ENCODE data around the gene EFCAB5.
A peak's percentile ranks its signal among the peaks of the same experiment; 100 is the strongest.

EFCAB5 gene

DNA sequence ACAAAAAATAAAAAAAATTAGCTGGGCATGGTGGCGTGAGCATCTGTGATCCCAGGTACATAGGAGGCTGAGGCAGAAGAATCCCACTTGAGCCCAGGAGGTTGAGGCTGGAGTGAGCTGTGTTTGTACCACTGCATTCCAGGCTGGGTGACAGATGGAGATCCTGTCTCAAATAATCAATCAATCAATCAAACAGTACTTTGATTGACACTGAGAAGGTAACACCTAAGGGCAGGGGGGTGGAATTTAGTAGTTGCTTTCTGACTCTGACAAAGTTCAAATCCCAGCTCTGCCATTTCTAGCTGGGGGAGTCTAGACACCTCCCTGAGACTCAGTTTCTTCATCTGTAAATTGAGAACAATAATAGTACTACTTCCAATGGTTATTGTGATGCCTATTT, 23.4 kb upstream of the EFCAB5 start:
- Histone ChIP-seq H3K4me3 (ENCODE audit: low read depth in 1 of 2, low read length in 2 of 2) (no peak overlapping the region), H3K36me3 (ENCODE audit: control insufficient read depth in 1 of 2, insufficient read depth in 2 of 2, low read length in 2 of 2) (no peaks in the 10 kb centered on the region), H3K4me1 (ENCODE audit: control insufficient read depth in 1 of 2, insufficient read depth in 2 of 2, low read length in 2 of 2) (no peaks in the 10 kb centered on the region), H3K9me3 (ENCODE audit: control insufficient read depth in 1 of 2, low read length in 2 of 2) (no peaks in the 10 kb centered on the region), H3K27ac (ENCODE audit: low read depth, low read length) (no peak overlapping the region), H3K9ac (ENCODE audit: low read depth in 1 of 2, low read length in 2 of 2) (no peak overlapping the region), H3K27me3 (ENCODE audit: control insufficient read depth in 1 of 2, insufficient read depth in 2 of 2, low read length in 2 of 2) (no peaks in the 10 kb centered on the region)

DNA sequence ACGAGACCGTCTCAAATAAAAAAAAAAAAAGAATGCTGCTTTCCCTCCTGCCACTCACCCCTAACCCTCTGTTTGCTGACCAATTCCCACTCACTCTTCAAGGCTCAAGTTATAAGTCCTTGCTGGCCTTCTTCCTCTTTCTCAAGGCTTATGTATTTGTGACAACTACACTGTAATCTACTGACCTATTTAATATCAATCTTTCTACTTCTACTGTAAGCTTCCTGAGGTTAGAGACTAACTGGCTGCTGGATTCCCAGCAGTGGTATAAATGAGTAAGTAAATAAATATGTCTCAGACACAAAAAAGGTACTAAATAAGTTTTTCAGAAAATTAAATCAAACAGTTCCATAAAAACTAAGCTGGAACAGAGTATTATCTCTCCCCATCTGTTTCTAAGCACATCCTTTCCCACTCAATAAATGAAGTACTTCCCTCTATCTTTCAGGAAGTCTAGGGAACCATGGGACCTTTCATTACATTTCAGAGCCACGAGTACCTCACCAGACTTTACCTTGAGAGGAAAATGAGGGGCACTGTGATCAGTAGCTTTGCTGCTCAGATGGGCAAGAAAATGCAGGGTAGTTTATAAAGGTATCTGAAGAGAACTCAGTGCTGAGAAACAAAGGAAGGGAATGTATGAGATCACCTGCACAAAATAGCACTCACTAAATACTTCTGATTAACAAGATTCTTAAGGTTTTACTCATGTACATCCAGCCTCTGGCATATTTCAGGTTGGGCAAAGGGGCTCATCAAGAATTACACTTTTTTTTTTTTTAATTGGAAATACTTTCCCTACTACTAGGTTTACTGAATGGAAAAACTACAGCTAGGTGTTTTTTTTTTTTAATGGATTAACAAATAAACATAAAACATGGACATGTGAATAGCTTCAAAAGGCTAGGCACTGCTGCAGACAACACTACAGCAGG, 22.2 kb upstream of the EFCAB5 start:
- H3K36me3 ChIP-seq (ENCODE audit: control insufficient read depth in 1 of 2, insufficient read depth in 2 of 2, low read length in 2 of 2) = no peaks in the 10 kb centered on the region
- H3K27me3 ChIP-seq (ENCODE audit: control insufficient read depth in 1 of 2, insufficient read depth in 2 of 2, low read length in 2 of 2) = no peaks in the 10 kb centered on the region
- no peaks in the 10 kb centered on the region for H3K9me3 ChIP-seq (ENCODE audit: control insufficient read depth in 1 of 2, low read length in 2 of 2)
- no peak overlapping the region for H3K4me3 ChIP-seq (ENCODE audit: low read depth in 1 of 2, low read length in 2 of 2)
- no peak overlapping the region for H3K9ac ChIP-seq (ENCODE audit: low read depth in 1 of 2, low read length in 2 of 2)
- no peaks in the 10 kb centered on the region for H3K4me1 ChIP-seq (ENCODE audit: control insufficient read depth in 1 of 2, insufficient read depth in 2 of 2, low read length in 2 of 2)
- no peak overlapping the region for H3K27ac ChIP-seq (ENCODE audit: low read depth, low read length)

DNA sequence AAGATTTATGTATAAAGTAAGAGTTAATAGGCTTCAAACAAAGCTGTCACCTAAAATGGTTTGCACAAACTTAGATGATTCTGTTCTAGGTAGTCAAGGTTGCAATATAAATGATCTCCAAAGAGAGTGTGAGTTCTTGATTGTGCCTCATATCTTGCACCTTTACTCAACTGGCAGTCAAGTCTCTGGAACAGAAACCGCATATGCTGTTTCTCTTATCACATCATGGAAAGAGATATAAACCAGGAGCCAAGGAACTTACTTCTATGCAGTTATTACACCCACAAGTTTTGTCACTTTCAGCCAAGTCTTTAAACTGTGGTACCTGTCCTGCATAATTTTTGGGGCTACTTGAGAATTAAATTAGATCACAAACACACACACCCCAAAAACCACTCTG, 16.6 kb upstream of the EFCAB5 start:
- H3K4me3 ChIP-seq (ENCODE audit: low read depth in 1 of 2, low read length in 2 of 2) = no peak overlapping the region

DNA sequence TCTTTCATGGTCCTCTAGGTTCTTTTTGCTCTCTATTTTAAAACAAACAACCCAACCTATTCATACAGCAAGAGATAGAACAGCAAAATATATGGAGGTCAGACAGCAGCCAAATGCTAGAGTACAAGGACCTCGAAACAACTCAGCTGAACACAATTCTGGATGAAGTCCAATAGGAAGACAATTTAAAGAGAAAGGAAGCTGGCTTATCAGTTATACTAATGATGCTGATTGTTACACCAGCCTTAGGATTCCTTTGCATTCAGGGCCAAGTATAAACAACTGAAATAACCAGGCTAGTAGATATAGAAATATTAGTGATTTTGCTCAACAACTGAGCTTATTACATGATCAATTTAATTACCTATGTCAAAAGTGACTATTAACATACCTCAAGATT, 13.9 kb upstream of the EFCAB5 start:
- peaks cover 38 to 41% of the 10 kb centered on the region in 2 donors for H3K4me1 ChIP-seq (ENCODE audit: control insufficient read depth in 1 of 2, insufficient read depth in 2 of 2, low read length in 2 of 2)
- no peak overlapping the region for H3K27ac ChIP-seq (ENCODE audit: low read depth, low read length)
- no peak overlapping the region for H3K4me3 ChIP-seq (ENCODE audit: low read depth in 1 of 2, low read length in 2 of 2)
- H3K9me3 ChIP-seq (ENCODE audit: control insufficient read depth in 1 of 2, low read length in 2 of 2) = no peaks in the 10 kb centered on the region
- no peaks in the 10 kb centered on the region for H3K27me3 ChIP-seq (ENCODE audit: control insufficient read depth in 1 of 2, insufficient read depth in 2 of 2, low read length in 2 of 2)
- no peaks in the 10 kb centered on the region for H3K36me3 ChIP-seq (ENCODE audit: control insufficient read depth in 1 of 2, insufficient read depth in 2 of 2, low read length in 2 of 2)
- no peak overlapping the region for H3K9ac ChIP-seq (ENCODE audit: low read depth in 1 of 2, low read length in 2 of 2)

More for the DNA sequence above, 16.6 kb upstream of the EFCAB5 start:
- no peak overlapping the region for H3K27ac ChIP-seq (ENCODE audit: low read depth, low read length)
- H3K9me3 ChIP-seq (ENCODE audit: control insufficient read depth in 1 of 2, low read length in 2 of 2) = no peaks in the 10 kb centered on the region
- H3K27me3 ChIP-seq (ENCODE audit: control insufficient read depth in 1 of 2, insufficient read depth in 2 of 2, low read length in 2 of 2) = no peaks in the 10 kb centered on the region
- no peaks in the 10 kb centered on the region for H3K36me3 ChIP-seq (ENCODE audit: control insufficient read depth in 1 of 2, insufficient read depth in 2 of 2, low read length in 2 of 2)
- peaks cover 26 to 28% of the 10 kb centered on the region in 2 donors for H3K4me1 ChIP-seq (ENCODE audit: control insufficient read depth in 1 of 2, insufficient read depth in 2 of 2, low read length in 2 of 2)
- no peak overlapping the region for H3K9ac ChIP-seq (ENCODE audit: low read depth in 1 of 2, low read length in 2 of 2)

GRCh38 chr17:29929006-29929532, 12.4 kb upstream of the EFCAB5 start:
- H3K27me3 ChIP-seq (ENCODE audit: control insufficient read depth in 1 of 2, insufficient read depth in 2 of 2, low read length in 2 of 2) = no peaks in the 10 kb centered on the region
- H3K4me1 ChIP-seq (ENCODE audit: control insufficient read depth in 1 of 2, insufficient read depth in 2 of 2, low read length in 2 of 2) = peaks cover 38 to 41% of the 10 kb centered on the region in 2 donors
- H3K27ac ChIP-seq (ENCODE audit: low read depth, low read length) = peak overlapping the region; percentile 67
- H3K9me3 ChIP-seq (ENCODE audit: control insufficient read depth in 1 of 2, low read length in 2 of 2) = no peaks in the 10 kb centered on the region
- H3K9ac ChIP-seq (ENCODE audit: low read depth in 1 of 2, low read length in 2 of 2) = peak overlapping the region; percentile 72 to 96
- no peaks in the 10 kb centered on the region for H3K36me3 ChIP-seq (ENCODE audit: control insufficient read depth in 1 of 2, insufficient read depth in 2 of 2, low read length in 2 of 2)
- peak overlapping the region; percentile 85 to 100 for H3K4me3 ChIP-seq (ENCODE audit: low read depth in 1 of 2, low read length in 2 of 2)

- H3K9ac ChIP-seq (ENCODE audit: low read depth in 1 of 2, low read length in 2 of 2) = peak within 1 kb of the TSS; percentile 72 to 96
- H3K9me3 ChIP-seq (ENCODE audit: control insufficient read depth in 1 of 2, low read length in 2 of 2) = no peaks in the 10 kb centered on the region
- no peaks in the 10 kb centered on the region for H3K36me3 ChIP-seq (ENCODE audit: control insufficient read depth in 1 of 2, insufficient read depth in 2 of 2, low read length in 2 of 2)
- H3K4me1 ChIP-seq (ENCODE audit: control insufficient read depth in 1 of 2, insufficient read depth in 2 of 2, low read length in 2 of 2) = peaks cover 36 to 38% of the 10 kb centered on the region in 2 donors
- H3K4me3 ChIP-seq (ENCODE audit: low read depth in 1 of 2, low read length in 2 of 2) = peak within 1 kb of the TSS; percentile 85 to 100
- no peaks in the 10 kb centered on the region for H3K27me3 ChIP-seq (ENCODE audit: control insufficient read depth in 1 of 2, insufficient read depth in 2 of 2, low read length in 2 of 2)
- H3K27ac ChIP-seq (ENCODE audit: low read depth, low read length) = peak within 1 kb of the TSS; percentile 81
These were observed 11.7 kb upstream of the EFCAB5 start, which contains the start of gene SSH2 for GRCh38 chr17:29929533-29930408. Gene SSH2, minus strand, starts transcription at chr17:29930228. Its CDS starts 228 bp downstream, at chr17:29930000.

DNA sequence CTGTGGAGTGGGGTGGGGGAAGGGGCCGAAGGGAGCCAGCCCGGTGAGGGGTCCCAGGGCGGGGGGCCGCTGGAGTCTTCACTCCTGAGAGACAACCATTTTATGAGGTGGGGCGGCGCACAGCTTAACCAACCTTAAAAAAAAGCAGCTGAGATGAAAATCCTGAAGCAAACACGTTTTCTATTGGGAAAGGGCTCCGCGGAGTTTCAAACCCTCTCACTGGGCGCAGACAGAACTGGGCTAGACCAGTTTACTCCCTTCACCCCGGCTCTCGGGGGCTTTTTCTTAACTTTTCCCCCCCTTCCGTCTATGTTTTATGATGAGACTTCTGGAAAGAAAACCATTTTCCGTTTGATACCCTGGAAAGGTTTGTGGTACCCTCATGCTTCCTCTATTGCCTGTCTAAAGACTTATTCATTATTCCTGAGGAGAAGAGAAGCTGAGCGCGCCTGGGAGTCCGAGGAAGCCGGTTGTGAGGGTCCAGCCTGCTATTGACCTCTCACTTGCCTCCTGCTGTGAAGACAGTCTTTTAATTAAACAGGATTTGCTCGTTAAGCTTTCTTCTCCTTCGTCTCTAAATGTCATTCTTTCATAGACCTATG, 10.9 kb upstream of the EFCAB5 start:
- Histone ChIP-seq H3K9ac (ENCODE audit: low read depth in 1 of 2, low read length in 2 of 2) (peak overlapping the region; percentile 44 to 72), H3K36me3 (ENCODE audit: control insufficient read depth in 1 of 2, insufficient read depth in 2 of 2, low read length in 2 of 2) (no peaks in the 10 kb centered on the region), H3K4me1 (ENCODE audit: control insufficient read depth in 1 of 2, insufficient read depth in 2 of 2, low read length in 2 of 2) (peaks cover 33 to 35% of the 10 kb centered on the region in 2 donors), H3K9me3 (ENCODE audit: control insufficient read depth in 1 of 2, low read length in 2 of 2) (no peaks in the 10 kb centered on the region), H3K27ac (ENCODE audit: low read depth, low read length) (peak overlapping the region; percentile 81), H3K27me3 (ENCODE audit: control insufficient read depth in 1 of 2, insufficient read depth in 2 of 2, low read length in 2 of 2) (no peaks in the 10 kb centered on the region), H3K4me3 (ENCODE audit: low read depth in 1 of 2, low read length in 2 of 2) (peak overlapping the region; percentile 85 to 100)

DNA sequence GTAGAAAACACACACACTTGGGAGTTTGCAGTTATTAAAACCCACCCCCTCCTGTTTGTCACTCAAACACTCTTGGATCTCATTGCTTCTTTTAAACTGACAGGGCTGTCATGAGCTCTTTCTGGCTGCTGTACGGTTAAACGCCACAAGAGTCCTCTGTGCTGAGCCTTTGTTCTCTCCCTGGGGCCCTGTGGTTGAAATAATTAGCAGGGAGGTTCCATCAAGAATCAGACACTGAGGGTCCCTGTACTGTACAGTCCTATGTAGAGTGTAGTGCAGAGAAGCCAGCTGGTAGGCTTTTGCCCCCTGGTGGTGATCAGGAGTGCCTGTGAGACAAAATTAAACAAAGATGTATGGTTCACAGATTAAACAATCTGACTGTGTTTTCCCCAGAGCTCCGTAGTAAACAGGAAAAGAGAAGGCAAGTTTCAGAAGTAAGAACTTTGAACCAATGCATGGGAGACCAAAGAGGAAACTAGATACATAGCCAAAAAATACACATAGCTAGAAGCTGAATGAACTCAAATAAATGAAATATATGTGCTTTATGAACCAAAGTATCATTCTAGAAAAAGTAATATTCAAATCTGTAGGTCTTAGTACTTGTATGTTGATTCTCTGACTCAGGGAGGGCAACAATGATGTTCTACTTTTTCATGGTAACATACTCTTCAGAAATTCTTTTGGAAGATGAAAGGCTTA, 10.1 kb upstream of the EFCAB5 start:
- Histone ChIP-seq H3K27ac (ENCODE audit: low read depth, low read length) (no peak overlapping the region), H3K9me3 (ENCODE audit: control insufficient read depth in 1 of 2, low read length in 2 of 2) (no peaks in the 10 kb centered on the region), H3K4me1 (ENCODE audit: control insufficient read depth in 1 of 2, insufficient read depth in 2 of 2, low read length in 2 of 2) (peaks cover 33 to 35% of the 10 kb centered on the region in 2 donors), H3K9ac (ENCODE audit: low read depth in 1 of 2, low read length in 2 of 2) (peak overlapping the region; percentile 44 to 72), H3K36me3 (ENCODE audit: control insufficient read depth in 1 of 2, insufficient read depth in 2 of 2, low read length in 2 of 2) (no peaks in the 10 kb centered on the region), H3K27me3 (ENCODE audit: control insufficient read depth in 1 of 2, insufficient read depth in 2 of 2, low read length in 2 of 2) (no peaks in the 10 kb centered on the region), H3K4me3 (ENCODE audit: low read depth in 1 of 2, low read length in 2 of 2) (peak overlapping the region; percentile 85 to 100)

GRCh38 chr17:29933379-29933778, 8.1 kb upstream of the EFCAB5 start:
- Histone ChIP-seq H3K9me3 (ENCODE audit: control insufficient read depth in 1 of 2, low read length in 2 of 2) (no peaks in the 10 kb centered on the region), H3K27me3 (ENCODE audit: control insufficient read depth in 1 of 2, insufficient read depth in 2 of 2, low read length in 2 of 2) (no peaks in the 10 kb centered on the region), H3K4me1 (ENCODE audit: control insufficient read depth in 1 of 2, insufficient read depth in 2 of 2, low read length in 2 of 2) (peaks cover 19 to 24% of the 10 kb centered on the region in 2 donors), H3K36me3 (ENCODE audit: control insufficient read depth in 1 of 2, insufficient read depth in 2 of 2, low read length in 2 of 2) (no peaks in the 10 kb centered on the region), H3K27ac (ENCODE audit: low read depth, low read length) (no peak overlapping the region), H3K4me3 (ENCODE audit: low read depth in 1 of 2, low read length in 2 of 2) (no peak overlapping the region), H3K9ac (ENCODE audit: low read depth in 1 of 2, low read length in 2 of 2) (no peak overlapping the region)

Data from duodenal mucosa (tissue), 2 donors.